ENCODE results near the gene NOS2.
"Not testable (repeated sequence)": the region's sequence is repeated elsewhere in the genome, so short reads cannot be mapped to it uniquely, and the experiment has no call there.

Gene NOS2

GRCh38 chr17:27800522-27800921, at the start of gene NOS2:
Gene NOS2 (minus strand): TSS chr17:27800529. CDS start chr17:27798809, 1,720 bp downstream.
- no peak for TF ChIP-seq EZH2phosphoT487 (IDR thresholded peaks at IDR 0.05; ENCODE audit: borderline replicate concordance, low read length)
- no peak for TF ChIP-seq CTCF (IDR thresholded peaks at IDR 0.05; ENCODE audit: low read depth, low read length, poor library complexity, severe bottlenecking)
- no peaks in the 10 kb centered on the region for H4K20me1 ChIP-seq (ENCODE audit: control insufficient read depth, insufficient read depth, low read depth, low read length)
- no peaks in the 10 kb centered on the region for H3K79me2 ChIP-seq (ENCODE audit: control insufficient read depth, low read length)
- H3K36me3 ChIP-seq (ENCODE audit: control insufficient read depth, low read length), result no peaks in the 10 kb centered on the region
- H3F3A ChIP-seq (ENCODE audit: control insufficient read depth, insufficient read depth), result no peaks in the 10 kb centered on the region
- H3K9me3 ChIP-seq (ENCODE audit: control insufficient read depth, insufficient read depth, low read length), result no peaks in the 10 kb centered on the region
- peaks cover under 1% of the 10 kb centered on the region for H3K4me1 ChIP-seq (ENCODE audit: control insufficient read depth, low read length)
- no peak within 1 kb of the TSS for H3K27ac ChIP-seq (ENCODE audit: low read depth, low read length)
- no peaks in the 10 kb centered on the region for H3K9me2 ChIP-seq (replicated peaks; ENCODE audit: control insufficient read depth, low read length)
- no peak within 1 kb of the TSS for H3K4me2 ChIP-seq (ENCODE audit: low read length)
- H3K27me3 ChIP-seq (ENCODE audit: control insufficient read depth, low read length), result peaks cover 16% of the 10 kb centered on the region; the same call in 1 of the 2 replicates
- H3K4me3 ChIP-seq (ENCODE audit: low read length), result no peak within 1 kb of the TSS

GRCh38 chr17:27849474-27850185, 49.3 kb upstream of the NOS2 start:
- Histone ChIP-seq H3F3A (ENCODE audit: control insufficient read depth, insufficient read depth) (no peaks in the 10 kb centered on the region), H3K4me2 (ENCODE audit: low read length) (no peak overlapping the region), H3K4me1 (ENCODE audit: control insufficient read depth, low read length) (peaks cover 14% of the 10 kb centered on the region), H3K4me3 (ENCODE audit: low read length) (no peak overlapping the region), H3K79me2 (ENCODE audit: control insufficient read depth, low read length) (no peaks in the 10 kb centered on the region), H4K20me1 (ENCODE audit: control insufficient read depth, insufficient read depth, low read depth, low read length) (no peaks in the 10 kb centered on the region), H3K27me3 (ENCODE audit: control insufficient read depth, low read length) (peaks cover 32% of the 10 kb centered on the region), H3K9me2 (replicated peaks; ENCODE audit: control insufficient read depth, low read length) (no peaks in the 10 kb centered on the region), H3K36me3 (ENCODE audit: control insufficient read depth, low read length) (no peaks in the 10 kb centered on the region), H3K27ac (ENCODE audit: low read depth, low read length) (no peak overlapping the region), H3K9me3 (ENCODE audit: control insufficient read depth, insufficient read depth, low read length) (0 out of 2 replicates have a peak, but pooled peaks cover 2% of the 10 kb centered on the region)
- TF ChIP-seq EZH2phosphoT487 (IDR thresholded peaks at IDR 0.05; ENCODE audit: borderline replicate concordance, low read length), result no peak
- TF ChIP-seq CTCF (IDR thresholded peaks at IDR 0.05; ENCODE audit: low read depth, low read length, poor library complexity, severe bottlenecking), result no peak

GRCh38 chr17:27848931-27849330, 48.6 kb upstream of the NOS2 start:
- TF ChIP-seq CTCF (IDR thresholded peaks at IDR 0.05; ENCODE audit: low read depth, low read length, poor library complexity, severe bottlenecking) (no peak), EZH2phosphoT487 (IDR thresholded peaks at IDR 0.05; ENCODE audit: borderline replicate concordance, low read length) (no peak)
- H3K4me3 ChIP-seq (ENCODE audit: low read length), result no peak overlapping the region
- H3K79me2 ChIP-seq (ENCODE audit: control insufficient read depth, low read length), result no peaks in the 10 kb centered on the region
- H3F3A ChIP-seq (ENCODE audit: control insufficient read depth, insufficient read depth), result no peaks in the 10 kb centered on the region
- H3K27ac ChIP-seq (ENCODE audit: low read depth, low read length), result no peak overlapping the region
- H3K4me2 ChIP-seq (ENCODE audit: low read length), result no peak overlapping the region
- H3K9me2 ChIP-seq (replicated peaks; ENCODE audit: control insufficient read depth, low read length), result no peaks in the 10 kb centered on the region
- peaks cover 14% of the 10 kb centered on the region for H3K4me1 ChIP-seq (ENCODE audit: control insufficient read depth, low read length)
- H3K27me3 ChIP-seq (ENCODE audit: control insufficient read depth, low read length), result peaks cover 30% of the 10 kb centered on the region
- 0 out of 2 replicates have a peak, but pooled peaks cover 2% of the 10 kb centered on the region for H3K9me3 ChIP-seq (ENCODE audit: control insufficient read depth, insufficient read depth, low read length)
- no peaks in the 10 kb centered on the region for H3K36me3 ChIP-seq (ENCODE audit: control insufficient read depth, low read length)
- no peaks in the 10 kb centered on the region for H4K20me1 ChIP-seq (ENCODE audit: control insufficient read depth, insufficient read depth, low read depth, low read length)

- H4K20me1 ChIP-seq (ENCODE audit: control insufficient read depth, insufficient read depth, low read depth, low read length); H3K36me3 ChIP-seq (ENCODE audit: control insufficient read depth, low read length); H3K9me3 ChIP-seq (ENCODE audit: control insufficient read depth, insufficient read depth, low read length); H3F3A ChIP-seq (ENCODE audit: control insufficient read depth, insufficient read depth); H3K9me2 ChIP-seq (replicated peaks; ENCODE audit: control insufficient read depth, low read length); H3K4me2 ChIP-seq (ENCODE audit: low read length); H3K4me3 ChIP-seq (ENCODE audit: low read length); H3K27ac ChIP-seq (ENCODE audit: low read depth, low read length); H3K79me2 ChIP-seq (ENCODE audit: control insufficient read depth, low read length): not testable (repeated sequence)
- H3K27me3 ChIP-seq (ENCODE audit: control insufficient read depth, low read length), result peaks cover 13% of the 10 kb centered on the region; the same call in 1 of the 2 replicates
- H3K4me1 ChIP-seq (ENCODE audit: control insufficient read depth, low read length), result peaks cover 14% of the 10 kb centered on the region
Observed at GRCh38 chr17:27846808-27847307, 46.5 kb upstream of the NOS2 start.
